GM19463 (cell line): Measurements from ENCODE around the gene KIF1C.
A peak's percentile ranks its signal among the peaks of the same experiment; 100 is the strongest.
"Not testable (repeated sequence)": the region's sequence is repeated elsewhere in the genome, so short reads cannot be mapped to it uniquely, and the experiment has no call there.

ENCODE experiments used
- ATAC-seq: cut with Tn5 transposase; IDR thresholded peaks from one replicate; pipeline ENCODE4 v1.9.1; 2021; ENCODE audit warnings: mild to moderate bottlenecking, moderate library complexity; ENCODE audit not compliant: unreplicated experiment

Gene KIF1C

GRCh38 chr17:4999430-5000093 is 1.8 kb downstream of the KIF1C start:
- ATAC-seq, result no peak

DNA sequence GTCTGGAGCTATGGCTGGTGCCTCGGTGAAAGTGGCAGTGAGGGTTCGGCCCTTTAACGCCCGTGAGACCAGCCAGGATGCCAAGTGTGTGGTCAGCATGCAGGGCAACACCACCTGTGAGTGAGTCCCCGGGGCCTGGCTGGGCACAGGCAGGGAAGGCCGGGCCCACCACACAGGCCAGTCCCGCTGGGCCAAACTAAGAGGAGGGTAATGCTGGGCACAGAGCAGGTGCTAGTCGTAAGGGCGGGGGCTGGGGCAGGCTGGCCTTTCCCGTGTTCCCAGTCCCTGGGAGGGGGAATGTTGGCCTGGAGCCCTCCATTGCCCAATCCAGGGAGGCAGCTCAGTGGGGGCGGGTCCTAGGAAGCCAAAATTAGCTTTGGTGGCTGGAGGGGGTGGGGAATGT is 2.5 kb downstream of the KIF1C start:
- no peak for ATAC-seq

DNA sequence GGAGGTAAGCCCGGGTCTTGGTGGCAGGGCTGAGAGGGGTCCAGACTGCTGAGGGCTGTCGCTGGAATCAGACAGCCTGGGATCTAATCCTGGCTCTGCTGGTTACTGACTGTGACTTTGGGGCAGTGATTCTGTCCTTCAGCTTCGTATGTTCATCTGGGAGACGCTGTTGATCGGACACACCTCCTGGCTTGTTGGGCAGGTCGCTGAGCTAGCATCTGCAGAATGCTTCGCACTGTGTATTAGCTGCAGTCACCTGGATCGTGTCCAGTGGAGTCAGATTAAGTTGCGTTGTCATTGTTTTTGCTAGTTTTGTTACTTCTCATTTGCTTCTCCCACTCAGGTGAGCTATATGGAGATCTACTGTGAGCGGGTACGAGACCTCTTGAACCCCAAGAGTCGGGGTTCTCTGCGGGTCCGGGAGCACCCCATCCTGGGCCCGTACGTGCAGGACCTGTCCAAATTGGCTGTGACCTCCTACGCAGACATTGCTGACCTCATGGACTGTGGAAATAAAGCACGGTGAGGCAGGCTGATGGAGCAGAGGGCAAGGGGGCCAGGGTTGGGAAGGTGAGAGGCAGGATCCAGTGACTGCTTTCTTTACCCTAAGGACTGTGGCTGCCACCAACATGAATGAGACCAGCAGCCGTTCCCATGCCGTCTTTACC is 4.5 kb downstream of the KIF1C start:
- no peak for ATAC-seq

DNA sequence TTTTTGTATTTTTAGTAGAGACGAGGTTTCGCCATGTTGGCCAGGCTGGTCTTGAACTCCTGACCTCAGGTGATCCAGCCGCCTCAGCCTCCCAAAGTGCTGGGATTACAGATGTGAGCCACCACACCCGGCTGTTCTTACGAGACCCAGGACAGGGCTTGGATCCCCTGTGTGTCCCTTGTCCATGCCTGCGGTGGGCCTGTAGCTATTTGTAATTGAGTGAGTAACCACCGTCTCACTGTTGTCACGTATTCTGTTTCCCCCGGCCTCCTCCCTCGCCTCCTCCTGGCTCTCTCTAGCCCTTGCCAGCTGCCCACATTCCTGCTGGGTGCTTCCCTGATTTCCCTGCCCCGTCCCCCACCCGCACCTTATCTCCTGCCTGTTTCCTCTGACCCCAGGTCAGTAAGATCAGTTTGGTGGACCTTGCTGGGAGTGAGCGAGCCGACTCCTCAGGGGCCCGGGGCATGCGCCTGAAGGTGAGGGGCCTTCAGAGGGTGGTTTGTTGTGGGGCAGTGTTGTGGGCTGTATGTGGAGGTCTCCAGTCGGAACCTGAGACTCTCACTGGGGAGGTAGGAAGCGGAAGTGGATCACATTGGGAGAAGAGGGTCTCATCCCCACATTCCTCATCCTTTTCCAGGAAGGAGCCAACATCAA is 5.6 kb downstream of the KIF1C start:
- no peak for ATAC-seq

GRCh38 chr17:5011928-5012327 is 14.2 kb downstream of the KIF1C start:
- ATAC-seq, result no peak

DNA sequence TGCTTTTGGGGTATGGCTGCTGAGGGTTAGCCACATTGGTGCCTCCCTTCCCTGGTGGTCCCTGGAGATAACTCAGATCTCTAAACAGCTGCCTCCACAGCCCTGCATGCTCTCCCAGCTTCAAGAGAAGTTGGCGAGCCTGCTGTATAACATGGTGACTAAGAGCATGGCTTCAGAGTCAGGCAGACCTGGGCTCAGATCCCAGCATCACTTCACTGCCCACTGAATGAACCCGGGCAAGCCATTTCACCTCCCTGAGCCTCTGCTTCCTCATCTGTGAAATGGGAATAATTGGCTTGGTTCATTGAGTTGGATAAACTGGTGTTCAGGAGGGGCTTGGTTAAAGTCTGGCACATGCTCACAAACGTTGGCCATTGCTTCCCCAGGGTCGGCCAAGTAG is 16.6 kb downstream of the KIF1C start:
- no peak for ATAC-seq

DNA sequence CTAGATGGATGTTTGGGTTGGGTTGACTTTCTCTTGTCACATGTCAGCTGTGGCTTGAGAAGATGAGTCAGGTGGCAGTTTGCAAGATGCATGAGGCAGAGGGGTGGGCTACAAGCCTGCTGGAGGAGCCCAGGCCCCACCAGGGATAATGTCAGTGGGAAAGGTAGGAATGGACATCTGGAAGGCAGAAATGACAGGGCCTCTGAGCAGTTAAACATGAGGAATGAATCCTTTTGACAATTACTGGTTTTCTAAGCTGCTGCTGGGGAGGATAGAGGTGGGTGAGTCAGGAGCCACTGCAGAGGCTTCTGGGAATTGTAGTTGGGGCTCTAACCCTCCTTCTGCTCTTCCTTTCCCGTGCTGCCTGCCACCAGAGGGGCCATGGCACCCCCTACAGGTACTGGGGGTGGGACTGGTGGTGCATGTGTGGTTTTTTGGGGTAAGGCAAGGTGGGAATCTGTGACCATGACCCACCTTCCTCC is 21.8 kb downstream of the KIF1C start:
- no peak for ATAC-seq

GRCh38 chr17:5020502-5021023 is 22.8 kb downstream of the KIF1C start:
- ATAC-seq, result no peak

DNA sequence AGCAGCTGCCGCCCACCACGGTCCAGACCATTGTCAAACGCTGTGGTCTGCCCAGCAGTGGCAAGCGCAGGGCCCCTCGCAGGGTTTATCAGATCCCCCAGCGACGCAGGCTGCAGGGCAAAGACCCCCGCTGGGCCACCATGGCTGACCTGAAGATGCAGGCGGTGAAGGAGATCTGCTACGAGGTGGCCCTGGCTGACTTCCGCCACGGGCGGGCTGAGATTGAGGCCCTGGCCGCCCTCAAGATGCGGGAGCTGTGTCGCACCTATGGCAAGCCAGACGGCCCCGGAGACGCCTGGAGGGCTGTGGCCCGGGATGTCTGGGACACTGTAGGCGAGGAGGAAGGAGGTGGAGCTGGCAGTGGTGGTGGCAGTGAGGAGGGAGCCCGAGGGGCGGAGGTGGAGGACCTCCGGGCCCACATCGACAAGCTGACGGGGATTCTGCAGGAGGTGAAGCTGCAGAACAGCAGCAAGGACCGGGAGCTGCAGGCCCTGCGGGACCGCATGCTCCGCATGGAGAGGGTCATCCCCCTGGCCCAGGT is 24.5 kb downstream of the KIF1C start:
- no peak for ATAC-seq

DNA sequence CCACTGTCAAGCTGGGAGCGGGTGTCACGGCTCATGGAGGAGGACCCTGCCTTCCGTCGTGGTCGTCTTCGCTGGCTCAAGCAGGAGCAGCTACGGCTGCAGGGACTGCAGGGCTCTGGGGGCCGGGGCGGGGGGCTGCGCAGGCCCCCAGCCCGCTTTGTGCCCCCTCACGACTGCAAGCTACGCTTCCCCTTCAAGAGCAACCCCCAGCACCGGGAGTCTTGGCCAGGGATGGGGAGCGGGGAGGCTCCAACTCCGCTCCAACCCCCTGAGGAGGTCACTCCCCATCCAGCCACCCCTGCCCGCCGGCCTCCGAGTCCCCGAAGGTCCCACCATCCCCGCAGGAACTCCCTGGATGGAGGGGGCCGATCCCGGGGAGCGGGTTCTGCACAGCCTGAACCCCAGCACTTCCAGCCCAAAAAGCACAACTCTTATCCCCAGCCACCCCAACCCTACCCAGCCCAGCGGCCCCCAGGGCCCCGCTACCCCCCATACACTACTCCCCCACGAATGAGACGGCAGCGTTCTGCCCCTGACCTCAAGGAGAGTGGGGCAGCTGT is 25.9 kb downstream of the KIF1C start:
- ATAC-seq, result no peak

DNA sequence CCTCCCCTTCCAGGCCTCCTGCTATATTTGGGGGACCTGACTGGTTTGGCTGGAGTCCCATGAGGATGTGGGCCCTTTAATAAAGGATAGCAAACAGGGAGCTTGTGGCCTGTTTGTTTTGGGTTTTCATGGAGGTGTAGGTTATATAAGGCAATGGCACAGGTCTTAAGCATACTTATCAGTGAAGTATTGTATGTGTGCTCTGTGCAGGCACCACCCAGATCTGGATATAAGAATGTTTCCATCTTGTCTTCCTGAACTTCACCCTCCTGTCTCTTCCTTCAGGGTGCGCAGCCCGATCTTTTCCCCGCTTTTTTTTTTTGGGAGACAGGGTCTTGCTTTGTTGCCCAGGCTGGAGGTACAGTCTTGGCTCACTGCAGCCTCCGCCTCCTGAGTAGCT is 26.9 kb downstream of the KIF1C start:
- ATAC-seq, result no peak

- no peak for ATAC-seq
These were observed 29.5 kb downstream of the KIF1C start for GRCh38 chr17:5027299-5027698.

DNA sequence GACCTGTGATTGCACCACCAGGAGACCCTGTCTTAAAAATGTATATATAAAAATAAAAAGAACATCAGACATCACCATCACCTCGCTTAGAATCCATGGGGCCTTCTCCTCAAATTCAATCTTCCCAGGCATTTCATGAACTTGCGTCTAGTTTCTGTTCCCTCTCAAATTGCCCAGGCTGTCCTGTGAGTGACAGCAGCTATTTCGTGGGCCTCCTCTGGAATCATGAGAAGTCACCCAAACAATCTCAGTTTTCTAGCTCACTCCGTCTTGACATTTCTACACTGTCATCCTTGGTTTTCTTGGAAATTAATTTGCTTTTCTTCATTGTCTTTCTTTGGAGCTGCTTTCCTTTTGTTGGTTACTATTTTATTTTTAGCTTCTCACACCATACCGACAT is 30.2 kb downstream of the KIF1C start:
- ATAC-seq, result no peak

GRCh38 chr17:5030168-5030567 is 32.4 kb downstream of the KIF1C start:
- ATAC-seq, result not testable (repeated sequence)

DNA sequence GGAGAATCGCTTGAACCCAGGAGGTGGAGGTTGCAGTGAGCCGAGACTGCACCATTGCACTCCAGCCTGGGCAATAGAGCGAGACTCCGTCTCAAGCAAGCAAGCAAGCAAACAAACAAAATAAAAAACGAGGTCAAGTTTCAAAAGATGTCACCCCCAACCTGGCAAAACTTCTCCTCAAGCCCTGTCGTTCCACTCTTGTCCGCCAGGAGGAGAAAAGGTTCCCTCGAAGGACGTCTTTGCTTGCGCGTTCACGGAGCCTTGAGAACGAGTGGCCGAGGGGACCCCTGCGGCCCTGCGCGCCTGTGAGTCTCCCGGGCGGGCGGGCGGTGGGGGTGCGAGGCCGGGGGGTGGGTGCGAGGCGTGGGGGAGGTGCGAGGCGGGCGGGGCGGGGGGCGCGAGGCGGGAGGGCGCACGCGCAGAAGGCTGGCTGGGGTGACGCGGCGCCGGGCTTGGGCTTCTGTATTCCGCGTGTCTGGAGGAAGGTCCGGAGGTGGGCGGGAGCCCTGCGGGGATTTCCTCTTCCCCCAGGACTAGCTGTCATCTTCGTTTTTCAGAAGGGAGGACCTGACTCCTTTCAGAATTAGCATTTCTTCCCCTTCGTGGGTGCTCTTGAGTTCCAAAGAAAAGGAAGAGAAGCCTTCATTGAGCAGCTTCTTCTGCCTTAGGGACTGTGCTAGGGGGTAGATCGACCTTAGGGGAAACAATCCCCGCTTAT is 33.8 kb downstream of the KIF1C start:
- ATAC-seq, result peak; percentile 70

GRCh38 chr17:5032865-5033264 is 35.1 kb downstream of the KIF1C start:
- no peak for ATAC-seq

GRCh38 chr17:5033352-5034015 is 35.7 kb downstream of the KIF1C start:
- no peak for ATAC-seq

GRCh38 chr17:5034063-5034462 is 36.3 kb downstream of the KIF1C start:
- no peak for ATAC-seq

DNA sequence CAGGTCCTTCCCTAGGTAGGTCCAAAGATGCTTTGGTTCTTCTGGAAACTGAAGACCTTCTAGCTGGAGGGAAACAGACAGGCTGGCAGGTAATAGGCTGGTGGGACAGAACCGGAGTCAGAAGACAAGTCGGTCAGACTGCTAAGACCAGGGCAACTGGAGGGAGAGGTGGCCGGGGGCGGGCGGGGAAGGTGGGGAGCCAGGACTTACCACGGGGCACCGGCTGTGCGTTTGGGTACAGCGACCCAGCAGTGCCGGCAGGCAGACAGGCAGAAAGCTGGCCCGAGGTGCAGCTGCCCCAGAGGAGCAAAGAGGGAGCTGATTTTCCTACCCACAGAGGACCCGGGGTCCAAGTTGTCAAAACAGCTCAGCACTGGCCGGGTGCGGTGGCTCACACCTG is 36.9 kb downstream of the KIF1C start:
- no peak for ATAC-seq

GRCh38 chr17:5035315-5035714 is 37.6 kb downstream of the KIF1C start, which contains the start of gene SLC52A1:
Gene SLC52A1, minus strand, starts transcription at chr17:5035426. Its CDS starts 820 bp downstream, at chr17:5034606.
- no peak for ATAC-seq
